Mesenteric fat pad (tissue), 1 donor: Measurements from ENCODE around the gene GLDN. TPM values are rescaled to one million over a fixed set of nuclear protein-coding genes. Genes with fewer than 3 reads are reported as not detected.

Experiments
- DNase-seq: peaks from one replicate; pipeline ENCODE4 v3.0.0-alpha.2; 2020; ENCODE audit warnings: low spot score
- total RNA-seq: library from RNA; stranded (reverse); fragmentation: NEBNext Ultra II Directional; extraction: Animal tissue kit (Norgen Biotek cat#: 25700); gene quantifications from one replicate; pipeline ENCODE4 v1.2.1, GENCODE V29; 2021
- donor health status: DM: yes; HTN: yes; CAD: no.

Gene GLDN
- total RNA-seq, 1 donor from 2014 or later: 194 TPM

DNA sequence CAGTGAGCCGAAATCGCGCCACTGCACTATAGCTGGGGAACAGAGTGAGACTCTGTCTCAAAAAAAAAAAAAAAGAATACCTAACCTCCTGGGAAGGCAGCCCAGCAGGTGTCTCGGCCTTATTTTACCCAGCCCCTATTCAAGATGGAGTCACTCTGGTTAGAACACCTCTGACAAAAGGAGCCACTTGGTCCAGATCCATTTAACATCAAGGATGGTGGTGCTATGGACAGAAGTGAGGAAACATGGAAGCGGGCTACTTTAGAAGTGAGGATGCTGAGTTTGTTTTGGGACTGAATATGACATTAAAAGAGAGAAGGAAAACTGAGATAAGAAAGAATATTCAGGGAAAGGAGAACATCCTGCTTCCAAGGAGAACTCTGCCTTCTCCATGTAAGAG lies 14.7 kb downstream of the GLDN start:
- no peak for DNase-seq

DNA sequence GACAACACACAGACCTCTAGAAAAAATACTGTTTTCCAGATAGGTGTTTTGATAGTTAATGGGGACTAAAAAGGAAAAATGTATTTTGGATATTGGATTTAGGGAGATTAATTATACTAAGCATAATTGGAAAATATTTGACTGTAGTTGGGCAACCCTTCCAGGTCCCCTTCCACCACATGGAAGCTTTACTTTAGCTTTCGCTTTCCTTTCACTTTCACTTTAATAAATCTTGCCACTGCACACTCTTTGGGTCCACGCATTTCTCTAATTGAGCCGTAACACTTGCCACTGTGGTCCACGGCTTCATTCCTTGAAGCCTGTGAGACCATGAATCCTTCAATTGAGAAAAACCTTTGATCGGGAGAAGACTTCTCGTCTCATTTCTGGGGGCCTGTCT lies 15.5 kb downstream of the GLDN start:
- DNase-seq: no peak

DNA sequence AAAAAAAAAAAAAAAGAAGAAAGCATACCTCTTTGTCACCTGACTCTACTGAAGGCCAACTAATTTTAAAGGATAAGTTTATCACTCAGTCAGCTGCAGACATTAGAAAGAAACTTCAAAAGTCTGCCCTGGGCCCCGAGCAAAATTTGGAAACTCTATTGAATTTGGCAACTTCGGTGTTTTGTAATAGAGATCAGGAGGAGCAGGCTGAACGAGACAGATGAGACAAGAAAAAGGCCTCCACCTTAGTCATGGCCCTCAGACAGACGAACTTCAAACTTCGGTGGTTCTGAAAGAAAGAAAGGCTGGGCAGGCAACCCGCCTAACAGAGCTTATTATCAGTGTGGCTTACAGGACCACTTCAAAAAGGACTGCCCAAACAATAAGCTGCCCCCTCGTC lies 18.5 kb downstream of the GLDN start:
- DNase-seq: no peak

DNA sequence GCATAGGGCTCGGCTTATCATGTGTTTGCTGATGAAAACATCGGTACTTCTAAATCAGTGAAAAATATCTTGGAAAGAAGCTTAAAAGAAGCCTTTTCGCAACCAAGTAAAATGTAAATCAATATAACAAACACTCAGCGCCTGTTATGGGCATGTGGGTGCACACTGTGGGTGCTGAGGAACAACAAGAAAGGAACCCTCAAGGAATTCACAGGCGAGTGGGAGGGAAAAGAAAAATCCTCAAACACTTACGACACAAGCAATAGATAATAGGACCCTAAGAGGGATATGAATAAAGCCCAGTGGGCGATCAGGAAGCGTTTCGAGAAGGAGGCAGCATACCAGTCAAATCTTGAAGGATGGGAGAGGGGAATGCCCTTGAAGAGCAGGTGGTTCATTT lies 21.9 kb downstream of the GLDN start:
- no peak for DNase-seq

DNA sequence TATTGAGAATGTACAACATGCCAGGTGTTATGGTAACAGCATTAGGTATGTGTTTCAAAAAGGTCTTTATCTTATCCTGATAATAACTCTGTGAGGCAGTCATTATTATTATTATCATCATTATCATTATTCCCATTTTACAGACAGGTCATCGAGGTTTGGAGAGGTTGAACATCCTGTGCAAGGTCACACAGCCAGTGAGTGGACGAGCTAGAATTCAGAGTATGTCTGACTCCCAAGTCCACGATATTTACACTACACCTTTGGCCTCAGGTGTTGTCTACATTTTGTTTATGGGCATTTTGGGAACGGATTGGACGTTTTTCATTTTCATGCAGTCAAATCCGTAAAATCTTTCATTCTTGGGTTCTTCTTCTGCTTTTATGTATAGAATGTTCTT lies 24.0 kb downstream of the GLDN start:
- DNase-seq: no peak

DNA sequence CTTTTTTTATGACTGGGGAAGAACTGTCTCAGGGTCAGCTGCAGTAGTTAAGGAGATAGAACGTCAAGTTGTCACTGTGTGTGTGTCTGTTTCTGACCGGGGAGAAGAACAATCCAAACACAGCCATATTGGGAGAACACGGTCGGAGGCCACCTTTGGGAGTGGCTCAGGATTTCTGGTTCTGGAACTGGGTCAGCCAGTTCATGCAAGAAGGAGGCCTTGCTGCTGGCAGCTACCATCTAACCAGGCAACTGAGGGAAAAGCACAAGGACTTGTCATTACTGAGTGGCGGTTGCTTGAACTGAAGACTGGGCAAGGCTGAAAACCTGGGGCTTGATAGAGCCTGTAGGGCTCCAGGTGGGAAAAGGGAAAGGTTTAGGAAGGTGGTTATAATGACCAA lies 24.6 kb downstream of the GLDN start:
- no peak for DNase-seq

DNA sequence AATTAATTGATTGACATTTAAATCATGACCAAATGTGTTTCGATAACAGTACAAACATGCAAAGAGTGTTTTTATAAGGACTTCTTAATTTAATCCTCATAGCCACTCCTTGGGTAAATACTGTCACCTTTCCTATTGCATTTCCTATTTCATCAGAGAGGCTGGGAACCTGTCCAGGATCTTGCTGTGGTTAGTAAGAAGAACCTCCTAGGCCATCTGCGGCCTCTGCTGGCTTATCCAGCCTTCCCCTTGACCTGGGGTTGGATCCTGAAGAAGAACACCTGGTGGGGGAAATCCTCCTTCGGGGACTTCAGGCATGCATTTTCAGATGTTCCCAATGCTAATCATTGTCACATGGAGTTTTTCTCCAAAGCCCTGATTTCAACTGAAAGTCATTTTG lies 25.5 kb downstream of the GLDN start:
- DNase-seq: no peak

DNA sequence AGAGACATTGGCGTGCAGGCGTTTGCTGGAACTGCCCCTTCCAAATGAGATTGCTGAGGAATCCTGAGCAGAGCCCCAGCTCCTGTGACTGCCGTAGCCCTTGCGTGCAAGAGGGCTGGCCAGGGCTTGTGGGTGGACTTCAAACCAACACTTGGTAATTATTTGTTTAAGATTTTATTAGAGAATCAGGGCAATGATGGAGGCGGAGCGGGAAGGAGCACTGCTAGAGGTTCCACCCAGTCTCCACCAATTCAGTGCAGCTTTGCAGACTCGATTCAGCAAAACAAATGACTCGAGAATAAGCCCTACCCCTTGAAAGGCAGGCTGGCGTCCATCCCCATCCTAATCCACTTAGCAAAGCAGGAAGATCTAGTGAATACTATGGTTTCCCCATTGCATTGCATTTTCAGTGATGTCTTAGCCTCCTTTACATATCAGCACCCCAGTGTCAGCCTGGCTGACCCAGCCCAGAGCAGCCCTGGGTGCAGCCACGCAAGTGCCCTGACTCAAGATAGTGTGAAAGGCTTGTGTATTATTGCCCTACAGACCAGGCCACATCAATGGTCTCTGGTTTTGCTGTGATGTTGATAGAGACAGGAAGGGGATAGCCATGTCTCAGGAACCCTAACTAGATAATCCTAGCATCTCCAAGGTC lies 26.0 kb downstream of the GLDN start:
- DNase-seq: no peak

DNA sequence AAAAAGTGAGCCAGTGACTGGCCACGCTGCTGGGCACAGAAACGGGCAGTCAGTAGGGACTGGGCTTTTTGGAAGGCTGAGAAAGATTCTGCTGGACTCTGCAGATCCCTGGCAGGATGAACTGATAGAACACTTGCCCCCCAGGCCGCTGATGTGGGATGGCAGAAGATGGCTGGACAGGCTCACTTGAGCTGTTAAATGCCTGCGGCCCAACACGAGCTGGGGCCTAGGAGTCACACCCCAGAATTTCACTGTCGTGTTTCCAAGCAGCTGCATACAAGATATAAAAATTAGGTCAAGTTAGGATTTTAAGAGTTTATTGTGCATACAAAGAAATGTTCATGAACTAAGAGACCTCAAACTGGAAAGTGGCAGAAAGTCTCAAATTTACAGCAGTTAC lies 26.9 kb downstream of the GLDN start:
- DNase-seq: no peak

DNA sequence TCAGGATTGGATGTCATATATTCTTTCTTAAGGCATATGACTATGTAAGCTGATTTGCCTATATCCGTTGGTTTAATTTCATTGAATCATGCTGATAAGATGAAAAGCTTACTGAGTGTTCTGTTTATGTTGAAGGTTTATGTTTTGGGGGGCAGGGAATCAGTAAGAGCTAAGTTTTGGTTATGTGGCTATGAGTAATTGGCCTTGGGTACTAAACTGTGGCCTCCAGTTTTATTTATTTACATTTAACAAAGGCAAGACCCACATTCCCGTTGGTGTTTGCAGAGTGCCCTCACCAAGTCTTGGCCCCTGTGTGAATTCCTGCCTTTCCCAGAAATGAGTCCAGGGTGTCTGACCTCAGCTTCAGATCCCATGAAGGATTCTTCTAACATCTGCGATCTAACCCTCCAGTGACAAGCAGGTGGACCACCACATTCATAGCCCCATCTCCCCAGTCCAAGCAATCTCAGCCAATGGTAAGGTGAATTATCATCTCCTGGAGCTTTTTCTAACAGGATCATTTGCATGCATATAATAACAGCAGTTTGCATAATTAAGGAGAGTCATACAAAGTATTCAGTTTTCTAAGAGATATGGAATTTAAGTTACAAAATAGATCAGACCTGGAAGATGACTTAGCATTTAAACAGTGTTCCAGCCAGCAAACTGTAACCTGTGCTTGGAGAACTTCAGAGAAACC lies 27.4 kb downstream of the GLDN start:
- DNase-seq: no peak

DNA sequence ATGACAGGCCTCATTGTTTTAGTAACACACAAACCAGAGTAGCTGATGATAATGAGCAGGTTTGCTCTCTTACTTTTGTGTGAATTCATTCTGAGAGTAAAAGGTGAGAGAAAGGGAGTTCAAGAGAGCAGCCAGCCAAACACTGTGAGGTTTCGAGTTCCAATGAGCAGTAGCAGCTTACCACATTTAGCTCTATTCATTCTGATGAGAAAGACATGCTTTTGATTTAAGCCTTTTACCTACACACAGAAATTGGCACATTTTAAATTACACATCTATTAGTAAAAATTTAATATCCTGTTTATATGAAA lies 28.0 kb downstream of the GLDN start:
- DNase-seq: no peak

DNA sequence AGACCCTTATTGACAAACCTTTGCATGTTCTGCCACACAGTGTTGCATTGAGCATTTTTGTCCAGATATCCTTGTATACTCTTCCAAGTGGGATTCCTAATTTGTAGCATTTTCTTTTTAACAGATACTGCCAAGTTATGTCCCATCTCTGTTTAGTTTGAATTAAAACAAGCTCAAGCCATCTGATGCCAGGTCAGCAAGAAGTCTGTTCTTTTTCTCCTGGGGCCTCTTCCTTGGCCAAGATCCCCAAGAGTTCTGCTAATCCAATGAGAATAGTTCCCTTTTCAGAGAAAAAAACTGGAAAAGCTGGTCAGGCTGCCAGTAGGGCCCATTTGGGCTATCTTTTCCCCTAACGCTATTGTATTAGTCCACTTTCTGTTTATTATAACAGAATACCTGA lies 29.8 kb downstream of the GLDN start:
- no peak for DNase-seq

DNA sequence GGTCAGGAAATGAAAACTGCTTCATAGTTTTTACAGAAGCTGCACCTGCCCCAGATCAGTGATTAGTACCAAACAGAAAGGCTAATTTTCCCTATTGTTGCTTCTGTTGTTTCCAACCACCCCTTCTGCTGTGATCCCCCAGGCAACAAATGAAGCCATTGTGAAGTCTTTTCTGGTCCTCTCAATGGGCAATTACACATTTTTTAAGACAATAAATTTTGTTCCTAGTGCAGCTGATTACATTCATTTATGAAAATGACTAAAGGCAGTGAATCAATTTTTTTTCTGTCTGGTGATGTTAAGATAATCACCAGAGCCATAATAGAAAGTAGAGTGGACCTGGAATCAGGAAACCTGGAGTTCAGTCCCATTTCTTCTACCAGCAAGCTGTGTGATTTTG lies 32.7 kb downstream of the GLDN start:
- DNase-seq: no peak

DNA sequence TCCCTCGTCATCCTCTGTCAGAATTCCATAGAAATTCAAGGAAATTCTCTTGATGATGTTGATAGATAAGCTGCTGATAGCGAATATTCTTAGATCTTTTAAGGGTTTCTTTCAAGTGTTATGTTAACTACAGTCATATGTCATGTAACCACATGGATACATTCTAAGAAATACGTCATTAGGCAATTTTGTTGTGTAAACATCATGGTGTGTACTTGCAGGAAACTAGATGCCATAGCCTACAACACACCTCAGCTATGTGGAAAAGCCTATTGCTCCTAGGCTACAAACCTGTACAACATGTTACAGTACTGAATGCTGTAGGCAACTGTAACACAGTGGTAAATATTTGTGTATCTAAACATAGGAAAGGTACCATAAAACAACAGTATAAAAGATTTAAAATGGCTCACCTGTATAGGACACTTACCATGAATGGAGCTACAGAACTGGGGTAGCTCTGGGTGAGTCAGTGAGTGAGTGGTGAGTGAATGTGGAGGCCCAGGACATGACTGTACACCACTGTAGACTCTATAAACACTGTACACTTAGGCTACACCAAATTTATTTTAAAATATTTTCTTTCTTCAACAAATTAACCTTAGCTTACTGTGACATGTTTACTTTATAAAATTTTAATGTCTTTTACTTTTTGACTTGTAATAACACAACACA lies 34.6 kb downstream of the GLDN start:
- DNase-seq: no peak

DNA sequence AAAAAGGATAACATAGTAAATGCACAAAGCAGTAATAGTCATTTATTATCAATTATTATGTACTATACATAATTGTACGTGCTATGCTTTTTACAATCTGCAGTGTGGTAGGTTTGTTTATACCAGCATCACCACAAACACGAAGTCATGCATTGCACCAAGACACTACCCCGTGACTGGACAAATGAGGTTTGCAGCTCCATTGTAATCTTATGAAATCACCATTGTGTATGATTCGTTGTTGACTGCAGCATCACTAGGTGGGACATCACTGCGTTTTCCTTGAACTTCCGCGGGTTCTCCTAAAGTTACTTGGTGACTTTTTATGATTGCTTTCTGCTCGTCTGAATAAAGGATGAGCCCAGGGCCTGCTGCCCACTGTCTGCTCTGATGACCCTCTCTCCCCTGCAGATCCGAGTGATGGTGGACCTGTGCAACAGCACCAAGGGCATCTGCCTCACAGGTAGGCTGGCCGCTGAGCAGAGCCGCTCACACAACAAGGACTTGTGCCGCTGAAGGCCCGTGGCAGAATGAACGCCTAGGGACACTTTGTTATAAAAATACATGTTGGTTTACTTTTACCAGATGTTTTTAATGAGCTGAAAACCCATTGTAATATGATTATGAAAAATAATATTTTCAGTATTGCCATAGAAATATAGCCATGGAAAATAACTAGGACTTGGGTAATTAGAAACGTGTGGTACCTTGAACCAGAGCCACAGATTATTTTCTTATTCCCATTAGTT lies 35.8 kb downstream of the GLDN start:
- no peak for DNase-seq

DNA sequence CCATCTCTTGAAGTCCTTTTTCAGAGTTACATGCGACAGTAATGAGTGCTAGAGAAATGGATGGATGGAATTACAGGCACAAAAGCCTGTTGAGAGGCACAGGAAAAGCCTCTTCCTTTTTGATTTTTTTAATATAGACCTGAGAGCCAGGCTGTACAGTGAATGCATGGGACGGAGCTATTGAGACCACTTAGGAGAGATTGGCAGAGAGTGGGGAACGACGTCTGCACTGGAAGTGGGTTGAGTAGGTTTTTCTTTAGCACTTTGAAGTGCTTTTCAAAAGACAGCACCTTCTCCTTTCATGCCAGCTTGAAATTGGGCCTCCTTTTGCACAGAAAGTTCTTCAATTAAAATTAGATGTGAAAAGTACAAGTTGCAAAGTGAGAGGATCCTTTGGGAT lies 37.0 kb downstream of the GLDN start:
- DNase-seq: no peak

DNA sequence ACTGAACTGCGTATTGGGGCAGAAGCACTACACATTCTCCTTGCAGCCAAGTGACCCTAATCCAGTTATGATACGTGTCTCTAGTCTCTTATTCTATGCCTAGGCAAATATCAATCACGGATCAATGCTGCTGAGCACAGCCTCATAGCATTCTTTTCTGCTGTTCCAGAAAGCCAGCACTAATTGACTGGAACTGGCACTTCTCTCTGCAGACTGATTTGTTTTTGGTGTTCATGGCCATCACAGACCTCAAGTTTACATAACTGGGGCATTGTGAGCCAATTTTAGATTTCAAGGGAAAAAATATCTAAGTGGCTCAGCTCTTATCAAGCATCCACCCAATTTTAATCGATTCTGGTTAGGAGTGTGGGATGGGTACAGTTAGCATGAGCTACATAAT lies 37.9 kb downstream of the GLDN start:
- no peak for DNase-seq

DNA sequence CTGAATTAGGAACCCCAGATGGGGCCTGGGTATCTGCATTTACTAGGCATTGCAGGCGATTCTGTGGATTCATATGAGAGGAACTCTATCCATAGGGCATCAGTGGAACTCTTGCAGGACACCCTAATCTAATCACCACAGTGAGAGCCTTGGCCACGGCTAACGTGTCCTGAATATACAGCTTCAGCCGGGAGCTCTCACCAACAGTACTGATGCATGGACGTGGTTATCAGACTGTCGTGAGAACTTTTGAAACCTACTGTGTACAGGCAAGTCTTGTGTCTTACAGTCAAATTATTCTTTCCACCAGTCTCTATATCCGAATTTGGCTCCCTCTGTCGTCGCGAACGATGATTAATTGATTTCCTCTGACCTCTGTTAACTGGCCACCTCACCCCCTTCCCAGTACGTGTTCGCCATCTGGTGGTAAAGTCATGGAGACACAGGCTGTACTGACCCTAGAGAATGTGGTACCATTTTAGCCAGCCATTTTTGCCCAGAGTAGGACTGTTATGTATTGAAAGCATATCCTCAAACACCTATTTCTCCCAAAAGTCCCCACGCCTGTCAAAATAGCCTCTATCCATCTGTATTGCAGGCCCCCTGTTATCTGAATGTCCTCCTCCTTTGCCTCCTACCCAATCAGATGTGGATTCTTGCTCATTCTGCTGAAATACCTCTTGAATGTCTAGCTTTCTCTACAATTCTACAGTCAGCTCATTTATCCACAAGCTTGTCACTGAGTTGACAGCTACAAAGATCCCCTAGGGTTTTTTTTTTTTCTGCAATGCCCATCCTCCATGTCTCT lies 39.7 kb downstream of the GLDN start:
- no peak for DNase-seq

DNA sequence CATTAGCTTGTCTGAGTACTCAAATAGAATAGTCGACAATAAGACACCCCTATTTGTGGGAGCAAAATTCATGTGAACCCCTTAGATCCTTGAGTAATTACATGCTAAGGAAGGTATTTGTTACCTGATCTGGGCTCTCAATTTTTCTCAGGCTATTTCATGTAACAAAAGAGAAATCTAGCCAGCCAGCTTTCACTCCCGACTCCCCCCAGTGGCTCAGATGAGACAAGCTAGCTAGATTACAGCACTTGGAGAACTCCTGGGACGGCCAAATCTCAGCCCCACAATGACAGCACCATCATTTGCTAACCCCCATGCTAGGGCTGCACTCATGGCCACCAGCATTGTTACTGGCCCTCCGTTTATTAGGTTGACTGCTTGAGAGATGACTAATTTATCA lies 41.3 kb downstream of the GLDN start:
- DNase-seq: no peak

DNA sequence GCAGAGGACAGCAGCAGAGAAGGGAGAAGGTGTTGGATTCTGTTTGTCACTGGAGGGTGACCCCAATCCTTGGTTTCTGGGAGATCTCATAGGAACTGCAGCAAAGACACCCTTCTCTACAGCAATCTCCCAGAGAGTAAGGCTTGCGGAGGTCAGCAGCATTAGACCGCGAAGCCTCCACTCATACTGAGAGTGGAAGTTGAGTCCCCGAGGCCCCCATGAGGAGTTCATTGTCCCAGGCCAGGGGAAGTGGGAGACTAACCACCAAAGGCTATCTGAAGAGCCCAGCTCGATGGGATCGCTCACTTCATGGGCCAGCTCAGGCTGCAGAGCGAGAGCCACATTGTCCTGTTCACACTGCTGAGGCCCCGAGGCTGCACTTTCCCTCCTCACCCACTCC lies 44.6 kb downstream of the GLDN start:
- DNase-seq: no peak

DNA sequence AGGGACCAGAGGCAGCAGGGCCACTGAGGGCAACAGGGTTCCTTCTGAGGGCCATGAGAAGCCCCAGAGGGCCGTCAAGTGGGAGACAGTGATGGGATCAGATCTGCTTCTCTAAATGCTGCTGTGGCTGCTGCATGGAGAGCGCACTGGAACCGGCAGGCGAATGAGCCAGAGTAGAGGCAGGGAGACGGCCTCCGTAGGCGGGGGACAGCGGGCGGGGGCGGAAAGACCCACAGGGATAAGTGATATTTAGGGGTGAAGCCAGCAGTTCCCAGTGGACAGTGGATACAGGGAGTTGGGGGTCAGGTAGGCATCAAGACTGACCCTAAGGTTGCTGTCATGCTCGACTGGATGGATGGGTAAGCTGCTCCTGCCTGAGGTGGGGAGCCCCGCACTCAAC lies 45.0 kb downstream of the GLDN start:
- no peak for DNase-seq
